Smooth muscle cell (in vitro differentiated cells): ENCODE measurements around the gene KDM5B. TPM values are rescaled to one million over a fixed set of nuclear protein-coding genes. Genes with fewer than 3 reads are reported as not detected.

Source experiments
- DNase-seq: peaks from one replicate; lab custom pipeline; 2025; ENCODE audit not compliant: unreplicated experiment; lab: John Stamatoyannopoulos, UW
- H2AFZ ChIP-seq: fragments of 200-600 bp; sonication (generic); 2 replicates; pipeline ENCODE4 v1.6.0; 2016; ENCODE audit warnings: antibody characterized with exemption, low read depth, mild to moderate bottlenecking
- H3F3A ChIP-seq: fragments of 200-600 bp; sonication (generic); 2 replicates; pipeline ENCODE4 v1.6.0; 2017; ENCODE audit warnings: antibody characterized with exemption, low read depth
- H3K27ac ChIP-seq: fragments of 200-600 bp; sonication (generic); 2 replicates; pipeline ENCODE4 v1.5.1; 2016; ENCODE audit warnings: low read depth, mild to moderate bottlenecking
- H3K27me3 ChIP-seq: fragments of 200-600 bp; sonication (generic); 2 replicates; pipeline ENCODE4 v1.6.1; 2016; ENCODE audit warnings: low read depth, mild to moderate bottlenecking
- H3K36me3 ChIP-seq: fragments of 200-600 bp; sonication (generic); 2 replicates; pipeline ENCODE4 v1.5.1; 2016; ENCODE audit warnings: low read depth
- H3K4me1 ChIP-seq: fragments of 200-600 bp; sonication (generic); 2 replicates; pipeline ENCODE4 v1.5.1; 2016; ENCODE audit warnings: low read depth
- H3K4me2 ChIP-seq: fragments of 200-600 bp; sonication (generic); 2 replicates; pipeline ENCODE4 v1.6.0; 2016; ENCODE audit warnings: mild to moderate bottlenecking
- H3K4me3 ChIP-seq: fragments of 200-600 bp; sonication (generic); 2 replicates; pipeline ENCODE4 v1.5.1; 2016; ENCODE audit warnings: mild to moderate bottlenecking
- H3K79me2 ChIP-seq: fragments of 200-600 bp; sonication (generic); 2 replicates; pipeline ENCODE4 v1.6.0; 2016; ENCODE audit warnings: low read depth, mild to moderate bottlenecking
- H3K9ac ChIP-seq: fragments of 200-600 bp; sonication (generic); 2 replicates; pipeline ENCODE4 v1.6.0; 2016; ENCODE audit warnings: low read depth
- H3K9me3 ChIP-seq: fragments of 200-600 bp; sonication (generic); replicated peaks from 2 replicates; pipeline ENCODE4 v1.5.1; 2016; ENCODE audit warnings: low read depth
- H4K20me1 ChIP-seq: fragments of 200-600 bp; sonication (generic); 2 replicates; pipeline ENCODE4 v1.6.0; 2016; ENCODE audit warnings: low read depth
- WGBS: methylation state at CpG from one replicate; pipeline ENCODE4 v1.1.7; 2016; ENCODE audit warnings: low lambda C conversion rate; 5-methylcytosine and 5-hydroxymethylcytosine counted together
- polyA plus RNA-seq: library from polyadenylated mRNA; unstranded; fragments of >200 nt; fragmentation: Nextera tagmentation; extraction: Ambion mirVana; gene quantifications from 2 replicates; pipeline ENCODE4 v1.2.1, GENCODE V29; 2016
- total RNA-seq: library from RNA; depleted of rRNA; stranded (reverse); fragments of >200 nt; gene quantifications from 2 replicates; pipeline ENCODE4 v1.2.3, GENCODE V29; 2014
- TF ChIP-seq, protein P1 (sequence below): fragments of 200-600 bp; sonication (generic); IDR thresholded peaks from 2 replicates; pipeline ENCODE4 v1.5.1; 2017; ENCODE audit warnings: borderline replicate concordance, mild to moderate bottlenecking, antibody characterized with exemption; ENCODE audit not compliant: insufficient read depth, poor library complexity, severe bottlenecking

KDM5B gene
- total and polyA plus RNA-seq, 2 experiments from 2014 or later, result 94.1 to 178 TPM

DNA sequence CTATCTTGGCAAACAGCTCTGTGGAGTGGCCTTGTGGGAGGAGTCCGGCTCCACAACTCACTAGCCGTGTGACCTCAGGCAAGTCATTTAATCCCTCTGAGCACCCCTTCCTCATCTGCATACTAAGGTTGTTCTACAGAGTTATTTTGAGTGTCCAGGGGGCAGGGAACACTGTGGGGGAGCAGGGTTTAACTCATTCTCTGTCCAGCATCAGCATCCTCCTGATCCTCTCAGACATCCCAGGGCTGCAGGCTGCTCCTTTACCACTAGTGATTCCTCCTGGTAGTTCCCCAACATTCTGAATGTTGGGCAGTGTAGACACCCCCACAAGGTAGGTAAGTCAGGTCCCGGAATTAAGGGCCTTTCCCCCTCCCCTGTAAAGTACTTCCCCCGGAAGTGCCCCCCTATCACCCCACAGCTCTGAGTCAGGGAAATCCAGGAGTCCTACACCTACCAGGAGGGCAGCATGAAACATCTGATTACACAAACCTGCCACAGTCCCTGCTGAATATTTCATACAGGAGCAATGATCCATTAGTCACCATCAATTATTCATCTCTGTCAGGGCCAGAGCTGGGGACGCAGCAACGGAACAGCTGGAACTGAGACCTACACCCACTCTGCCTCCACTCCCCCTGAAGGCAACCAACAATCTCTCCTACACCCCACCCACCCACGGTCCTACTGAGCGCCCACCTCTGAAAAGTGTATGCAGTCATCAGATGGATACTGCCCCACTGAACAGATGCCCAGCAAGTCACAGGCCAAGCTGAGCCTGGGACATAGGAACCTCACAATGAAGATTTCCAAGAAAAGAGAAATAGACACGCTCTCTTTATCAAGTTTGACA, 118.5 kb downstream of the KDM5B start:
- H3K4me2 ChIP-seq, result no peak overlapping the region
- 74% methylated on average over 9 of the region's 9 CpGs for WGBS
- H3K36me3 ChIP-seq, result no peaks in the 10 kb centered on the region
- H3F3A ChIP-seq, result no peaks in the 10 kb centered on the region
- no peak overlapping the region for H3K27ac ChIP-seq
- TF ChIP-seq, protein P1, sequence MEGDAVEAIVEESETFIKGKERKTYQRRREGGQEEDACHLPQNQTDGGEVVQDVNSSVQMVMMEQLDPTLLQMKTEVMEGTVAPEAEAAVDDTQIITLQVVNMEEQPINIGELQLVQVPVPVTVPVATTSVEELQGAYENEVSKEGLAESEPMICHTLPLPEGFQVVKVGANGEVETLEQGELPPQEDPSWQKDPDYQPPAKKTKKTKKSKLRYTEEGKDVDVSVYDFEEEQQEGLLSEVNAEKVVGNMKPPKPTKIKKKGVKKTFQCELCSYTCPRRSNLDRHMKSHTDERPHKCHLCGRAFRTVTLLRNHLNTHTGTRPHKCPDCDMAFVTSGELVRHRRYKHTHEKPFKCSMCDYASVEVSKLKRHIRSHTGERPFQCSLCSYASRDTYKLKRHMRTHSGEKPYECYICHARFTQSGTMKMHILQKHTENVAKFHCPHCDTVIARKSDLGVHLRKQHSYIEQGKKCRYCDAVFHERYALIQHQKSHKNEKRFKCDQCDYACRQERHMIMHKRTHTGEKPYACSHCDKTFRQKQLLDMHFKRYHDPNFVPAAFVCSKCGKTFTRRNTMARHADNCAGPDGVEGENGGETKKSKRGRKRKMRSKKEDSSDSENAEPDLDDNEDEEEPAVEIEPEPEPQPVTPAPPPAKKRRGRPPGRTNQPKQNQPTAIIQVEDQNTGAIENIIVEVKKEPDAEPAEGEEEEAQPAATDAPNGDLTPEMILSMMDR, result no peak
- H2AFZ ChIP-seq, result no peak overlapping the region
- H3K9ac ChIP-seq, result no peak overlapping the region
- no peaks in the 10 kb centered on the region for H3K4me1 ChIP-seq
- no peak overlapping the region for H3K4me3 ChIP-seq
- no peaks in the 10 kb centered on the region for H4K20me1 ChIP-seq
- H3K9me3 ChIP-seq, result no peaks in the 10 kb centered on the region
- no peaks in the 10 kb centered on the region for H3K79me2 ChIP-seq
- peaks cover 11% of the 10 kb centered on the region for H3K27me3 ChIP-seq
- no peak for DNase-seq

DNA sequence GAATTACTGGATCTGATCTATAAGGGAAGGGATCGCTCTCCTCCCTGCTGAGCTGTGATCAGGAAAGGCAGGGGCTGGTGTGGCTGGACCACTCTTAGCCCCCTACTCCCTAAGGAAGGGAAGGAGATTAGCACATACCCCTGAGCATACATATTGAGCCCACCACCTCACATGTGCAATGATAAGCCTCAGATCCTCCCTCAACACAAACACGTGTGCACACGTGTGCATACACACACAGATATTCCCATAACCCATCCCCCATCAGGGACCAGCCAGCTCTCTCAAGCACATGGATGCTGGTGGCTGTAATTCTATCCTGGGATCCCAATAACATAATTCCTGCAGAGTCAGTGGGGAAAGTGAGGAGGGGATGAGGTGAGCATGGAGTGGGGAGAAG, 119.1 kb downstream of the KDM5B start:
- no peak overlapping the region for H3K4me3 ChIP-seq
- no peaks in the 10 kb centered on the region for H4K20me1 ChIP-seq
- DNase-seq, result no peak
- no peak overlapping the region for H2AFZ ChIP-seq
- H3K36me3 ChIP-seq, result no peaks in the 10 kb centered on the region
- no peak overlapping the region for H3K27ac ChIP-seq
- peaks cover 15% of the 10 kb centered on the region for H3K27me3 ChIP-seq
- no peaks in the 10 kb centered on the region for H3K9me3 ChIP-seq
- H3K4me1 ChIP-seq, result no peaks in the 10 kb centered on the region
- H3K79me2 ChIP-seq, result no peaks in the 10 kb centered on the region
- TF ChIP-seq, protein P1, result no peak
- no peak overlapping the region for H3K9ac ChIP-seq
- no peak overlapping the region for H3K4me2 ChIP-seq
- H3F3A ChIP-seq, result no peaks in the 10 kb centered on the region
- 63% methylated on average over 3 of the region's 3 CpGs for WGBS

DNA sequence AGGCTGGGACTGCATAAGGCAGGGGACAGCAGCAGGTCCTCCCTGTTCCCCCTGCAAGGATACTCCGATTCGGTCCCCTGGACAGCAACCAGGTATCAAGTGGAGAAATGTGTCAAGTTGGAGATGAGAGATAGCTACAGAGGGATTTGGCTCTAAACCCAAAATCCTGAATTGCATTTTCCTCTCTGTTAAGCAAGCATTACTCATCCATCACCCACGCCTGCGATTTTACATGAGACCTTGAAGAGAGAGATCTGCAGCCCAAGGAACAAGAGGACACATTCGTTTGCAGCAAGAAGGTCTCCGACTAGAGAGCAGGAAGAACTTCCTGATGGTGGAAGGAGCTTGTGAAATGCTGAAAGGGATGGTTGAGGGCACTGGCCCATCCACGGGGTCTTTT, 119.8 kb downstream of the KDM5B start:
- Histone ChIP-seq H4K20me1 (no peaks in the 10 kb centered on the region), H3K4me3 (no peak overlapping the region), H2AFZ (no peak overlapping the region), H3K4me2 (no peak overlapping the region), H3K9ac (no peak overlapping the region), H3K27ac (no peak overlapping the region), H3K27me3 (peaks cover 15% of the 10 kb centered on the region), H3K4me1 (no peaks in the 10 kb centered on the region), H3K9me3 (no peaks in the 10 kb centered on the region), H3K36me3 (no peaks in the 10 kb centered on the region), H3F3A (no peaks in the 10 kb centered on the region), H3K79me2 (no peaks in the 10 kb centered on the region)
- TF ChIP-seq, protein P1, result no peak
- no peak for DNase-seq
- 75% methylated on average over 7 of the region's 7 CpGs for WGBS

DNA sequence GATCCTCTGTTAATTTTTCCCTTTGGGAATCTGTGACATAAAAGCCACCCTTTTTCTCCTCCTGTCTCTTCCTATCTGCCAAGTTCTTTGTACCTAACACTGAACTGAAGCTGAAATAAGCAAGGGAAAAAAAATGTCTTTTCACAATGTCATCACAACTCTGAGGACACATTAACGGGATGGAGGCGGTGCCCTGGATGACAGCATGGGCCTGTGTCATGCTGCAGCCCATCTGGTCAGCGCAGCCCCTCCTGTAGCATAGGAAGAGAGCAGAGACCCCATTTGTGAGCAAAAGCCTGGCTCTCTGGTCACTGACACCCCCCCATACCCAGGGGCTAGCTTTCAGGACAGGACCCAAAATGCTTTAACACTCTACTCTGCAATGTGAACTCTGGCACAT, 120.4 kb downstream of the KDM5B start:
- no peak overlapping the region for H3K4me2 ChIP-seq
- no peaks in the 10 kb centered on the region for H3K79me2 ChIP-seq
- WGBS, result 89% methylated on average over 3 of the region's 3 CpGs
- H2AFZ ChIP-seq, result no peak overlapping the region
- H4K20me1 ChIP-seq, result no peaks in the 10 kb centered on the region
- no peak for DNase-seq
- TF ChIP-seq, protein P1, result no peak
- no peak overlapping the region for H3K27ac ChIP-seq
- peaks cover 15% of the 10 kb centered on the region for H3K27me3 ChIP-seq
- no peaks in the 10 kb centered on the region for H3K36me3 ChIP-seq
- H3K9ac ChIP-seq, result no peak overlapping the region
- H3K4me1 ChIP-seq, result no peaks in the 10 kb centered on the region
- no peaks in the 10 kb centered on the region for H3F3A ChIP-seq
- H3K4me3 ChIP-seq, result no peak overlapping the region
- H3K9me3 ChIP-seq, result no peaks in the 10 kb centered on the region
